Epithelial cell of proximal tubule (primary cell): ENCODE data around the gene GNB1. TPM values are rescaled to one million over a fixed set of nuclear protein-coding genes. Genes with fewer than 3 reads are reported as not detected.

Source experiments
- DNase-seq: peaks from one replicate; pipeline ENCODE4 v3.0.0-alpha.2; 2011; ENCODE audit warnings: low read depth
- H3K4me3 ChIP-seq: 2 replicates; pipeline ENCODE4 v1.5.1; 2011; ENCODE audit warnings: low read depth, mild to moderate bottlenecking, low read length
- CTCF ChIP-seq: conservative IDR thresholded peaks from 2 replicates; pipeline ENCODE4 v1.5.1; 2012; ENCODE audit warnings: low read depth, mild to moderate bottlenecking, low read length
- total RNA-seq: library from RNA; depleted of rRNA; stranded (reverse); fragments of >200 nt; gene quantifications from 2 replicates; pipeline ENCODE4 v1.2.3, GENCODE V29; 2015

The GNB1 gene
- total RNA-seq, 1 donor from 2014 or later: 200 TPM

- DNase-seq: no peak
- no peak overlapping the region for H3K4me3 ChIP-seq
- no peak for TF ChIP-seq CTCF
Observed at GRCh38 chr1:1761504-1762376, 129.1 kb downstream of the GNB1 start.

GRCh38 chr1:1760715-1761114 is 130.2 kb downstream of the GNB1 start:
- no peak for DNase-seq
- no peak for TF ChIP-seq CTCF
- H3K4me3 ChIP-seq: no peak overlapping the region

GRCh38 chr1:1760345-1760650 is 130.6 kb downstream of the GNB1 start:
- no peak for TF ChIP-seq CTCF
- DNase-seq: no peak
- H3K4me3 ChIP-seq: no peak overlapping the region

- H3K4me3 ChIP-seq: no peak overlapping the region
Observed at GRCh38 chr1:1759456-1760344, 131.2 kb downstream of the GNB1 start.

GRCh38 chr1:1758692-1759455 is 132.0 kb downstream of the GNB1 start:
- DNase-seq: no peak
- no peak overlapping the region for H3K4me3 ChIP-seq
- no peak for TF ChIP-seq CTCF

More at GRCh38 chr1:1759456-1760344, 131.2 kb downstream of the GNB1 start:
- no peak for TF ChIP-seq CTCF
- DNase-seq: no peak

- TF ChIP-seq CTCF: no peak
- H3K4me3 ChIP-seq: no peak overlapping the region
- DNase-seq: no peak
Observed at GRCh38 chr1:1758059-1758621, 132.7 kb downstream of the GNB1 start.
